DMS79 treated with DMSO at 0.1 percent for 48 hours (cell line): ENCODE data around the gene RNF217.
A peak's percentile ranks its signal among the peaks of the same experiment; 100 is the strongest.

Experiments used
- DNase-seq: peaks from one replicate; lab custom pipeline; 2025; lab: John Stamatoyannopoulos, UW

The RNF217 gene

GRCh38 chr6:125099211-125100073, 137.2 kb downstream of the RNF217 start:
- peak; percentile 37 for DNase-seq

GRCh38 chr6:125100074-125100652, 137.9 kb downstream of the RNF217 start:
- DNase-seq, result no peak

DNA sequence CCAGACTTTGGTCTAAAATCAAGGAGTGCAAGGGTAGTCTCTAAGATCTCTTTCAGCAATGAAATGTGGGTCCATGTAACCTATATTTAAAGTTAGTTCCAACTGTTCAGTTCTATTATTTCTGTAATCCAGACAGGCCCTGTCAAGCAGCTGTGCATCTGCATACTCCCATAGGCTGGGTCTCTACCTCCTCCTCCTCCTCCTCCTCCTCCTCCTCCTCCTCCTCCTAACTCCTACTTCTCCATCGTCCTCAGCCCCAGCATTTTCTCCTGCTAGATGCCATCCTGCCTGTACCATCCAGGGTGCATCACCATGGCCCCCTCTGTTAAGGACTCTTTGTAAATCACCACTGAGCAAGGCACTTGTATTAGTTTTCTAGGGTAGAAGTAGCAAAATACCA, 138.9 kb downstream of the RNF217 start:
- no peak for DNase-seq

GRCh38 chr6:125101631-125102030, 139.4 kb downstream of the RNF217 start:
- DNase-seq, result no peak

GRCh38 chr6:125102411-125102810, 140.2 kb downstream of the RNF217 start:
- DNase-seq, result no peak

- DNase-seq, result no peak
These were observed 140.7 kb downstream of the RNF217 start for GRCh38 chr6:125102891-125103290.

GRCh38 chr6:125104425-125104824, 142.2 kb downstream of the RNF217 start:
- no peak for DNase-seq

DNA sequence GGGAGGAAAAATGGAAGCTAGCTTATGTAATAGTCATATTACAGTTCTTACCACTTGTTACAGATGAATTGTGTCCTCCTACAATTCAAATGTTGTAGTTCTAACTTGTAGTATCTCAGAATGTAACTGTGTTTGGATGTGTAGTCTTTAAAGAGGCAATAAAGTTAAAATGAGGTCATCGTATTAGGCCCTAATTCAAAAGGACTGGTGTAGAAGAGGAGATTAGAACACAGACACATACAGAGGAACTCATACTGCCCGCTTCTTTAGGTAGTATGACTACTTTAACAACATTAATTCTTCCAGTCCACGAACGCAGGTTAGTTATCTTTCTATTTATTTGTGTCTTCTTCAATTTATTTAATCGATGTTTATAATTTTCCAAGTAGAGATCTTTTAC, 144.8 kb downstream of the RNF217 start:
- DNase-seq, result no peak

DNA sequence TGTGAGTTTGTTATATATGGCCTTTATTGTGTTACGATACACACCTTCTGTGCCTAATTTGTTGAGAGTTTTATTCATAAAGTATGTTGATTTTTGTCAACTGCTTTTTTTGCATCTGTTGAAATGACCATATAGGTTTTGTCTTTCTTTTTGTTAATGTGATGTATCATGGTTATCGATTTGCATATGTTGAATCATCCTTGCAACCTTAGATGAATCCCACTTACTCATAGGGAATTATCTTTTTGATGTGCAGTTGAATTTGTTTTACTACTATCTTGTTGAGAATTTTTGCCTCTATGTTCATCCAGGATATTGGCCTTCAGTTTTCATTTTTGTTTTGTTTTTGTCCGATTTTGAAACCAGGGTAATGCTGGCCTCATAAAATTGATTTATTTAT, 145.7 kb downstream of the RNF217 start:
- no peak for DNase-seq

- DNase-seq, result no peak
These were observed 147.8 kb downstream of the RNF217 start for GRCh38 chr6:125110056-125110455.

DNA sequence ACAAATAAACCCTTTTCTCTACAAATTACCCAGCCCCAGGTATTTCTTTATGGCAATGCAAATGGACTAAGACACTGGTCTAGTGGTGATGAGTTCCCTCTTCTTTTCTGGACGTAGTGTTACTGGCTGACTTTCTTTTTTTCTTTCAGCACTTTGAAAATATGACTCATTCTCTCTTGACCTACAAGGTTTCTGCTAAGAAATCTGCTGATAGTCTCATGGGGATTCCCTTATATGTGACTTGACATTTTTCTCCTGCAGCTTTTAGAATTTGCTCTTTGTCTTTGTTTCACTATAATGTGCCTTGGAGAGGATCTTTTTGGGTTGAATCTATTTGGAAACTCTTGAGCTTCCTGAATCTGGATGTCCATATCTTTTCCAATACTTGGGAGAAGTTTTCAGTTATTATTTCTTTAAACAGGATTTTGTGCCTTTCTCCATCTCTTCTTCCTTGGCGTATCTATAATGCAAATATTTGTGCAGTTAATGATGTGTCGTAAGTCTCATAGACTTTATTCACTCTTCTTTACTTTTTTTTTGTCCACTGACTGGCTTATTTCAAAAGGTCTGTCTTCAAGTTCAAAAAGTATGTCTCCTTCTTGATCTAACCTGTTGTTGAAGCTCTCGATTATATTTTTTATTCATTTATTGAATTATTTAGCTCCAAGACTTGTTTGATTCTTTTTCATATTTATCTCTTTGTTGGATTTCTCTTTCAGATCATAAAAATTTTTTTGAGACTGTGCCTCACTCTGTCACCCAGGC, 149.2 kb downstream of the RNF217 start:
- no peak for DNase-seq

DNA sequence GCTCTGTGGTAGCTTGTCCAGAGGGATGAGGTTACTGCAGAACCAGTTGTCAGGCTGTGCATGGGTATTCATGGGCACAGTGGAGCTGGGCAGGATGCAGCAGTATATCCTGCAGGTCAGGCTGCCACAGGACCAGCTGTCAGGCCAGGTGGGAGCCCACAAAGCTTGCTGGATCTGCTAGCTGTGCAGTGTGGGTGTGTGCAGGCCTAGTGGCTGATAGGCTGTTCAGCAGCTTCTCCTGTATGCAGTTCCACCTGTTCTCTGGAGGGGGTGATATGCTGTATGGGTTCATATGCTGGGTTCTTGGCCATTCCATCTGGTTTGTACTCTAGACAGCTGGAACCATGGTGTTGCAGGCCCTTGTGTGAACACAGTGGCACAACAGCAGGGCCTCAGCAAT, 150.7 kb downstream of the RNF217 start:
- no peak for DNase-seq

- peak; percentile 31 for DNase-seq
These were observed 152.1 kb downstream of the RNF217 start for GRCh38 chr6:125114248-125114858.

GRCh38 chr6:125116170-125116569, 153.9 kb downstream of the RNF217 start:
- DNase-seq, result no peak

DNA sequence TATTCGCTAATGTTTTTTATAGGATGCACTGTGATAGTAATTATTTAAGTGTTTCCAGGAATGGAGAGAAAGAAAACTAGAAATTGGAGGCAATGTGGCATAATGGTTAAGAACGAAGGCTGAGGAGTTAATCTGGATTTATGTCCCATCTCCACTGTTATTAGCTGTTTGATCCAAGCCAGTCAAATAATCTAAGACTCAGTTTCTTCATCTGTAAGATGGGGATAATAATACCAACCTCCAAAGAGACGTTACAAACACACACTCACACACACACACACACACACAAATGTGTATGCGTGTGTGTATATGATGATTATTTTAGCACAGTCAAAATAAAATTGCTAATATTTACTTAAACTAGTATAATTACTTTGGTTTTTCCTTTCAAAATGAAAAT, 154.5 kb downstream of the RNF217 start:
- no peak for DNase-seq

DNA sequence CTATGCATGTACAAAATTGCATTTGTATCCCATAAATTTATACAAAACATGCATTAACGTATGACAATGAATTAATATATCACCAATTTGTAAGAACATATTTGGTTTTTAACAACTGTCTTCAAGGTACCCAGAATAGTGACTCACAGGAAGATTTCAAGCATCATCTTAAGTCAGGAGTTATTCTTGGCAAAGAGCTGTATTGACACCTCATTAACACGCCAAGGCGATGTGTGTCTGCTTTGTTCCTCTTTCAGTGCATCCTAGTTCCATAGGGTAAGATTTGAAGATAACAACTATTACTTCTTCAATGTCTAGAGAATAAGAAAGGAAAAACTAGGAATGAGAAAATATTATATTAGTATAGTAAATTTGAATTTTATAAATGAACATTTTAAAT, 155.6 kb downstream of the RNF217 start:
- DNase-seq, result no peak

- no peak for DNase-seq
These were observed 157.9 kb downstream of the RNF217 start for GRCh38 chr6:125120054-125120590.

DNA sequence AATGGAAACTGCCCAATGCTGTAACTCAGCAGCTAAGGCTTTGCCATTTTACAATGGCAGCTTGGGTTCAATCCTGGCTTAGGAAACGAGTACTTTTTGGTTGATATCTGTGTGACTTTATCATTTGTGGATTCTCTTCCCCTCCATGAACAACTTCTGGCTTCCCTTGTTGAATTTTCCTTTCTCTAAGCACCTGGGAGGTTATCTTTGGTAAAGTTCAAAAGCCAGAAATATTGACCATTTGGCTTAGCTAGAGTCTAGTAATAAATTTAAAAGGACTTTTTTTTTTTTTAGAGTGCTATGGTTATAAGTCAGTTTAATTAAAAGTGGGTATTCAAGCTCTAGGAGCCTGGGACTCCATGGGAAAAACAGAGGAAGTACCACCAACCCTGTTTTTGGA, 159.7 kb downstream of the RNF217 start:
- DNase-seq, result no peak

GRCh38 chr6:125123051-125123450, 160.8 kb downstream of the RNF217 start:
- no peak for DNase-seq

DNA sequence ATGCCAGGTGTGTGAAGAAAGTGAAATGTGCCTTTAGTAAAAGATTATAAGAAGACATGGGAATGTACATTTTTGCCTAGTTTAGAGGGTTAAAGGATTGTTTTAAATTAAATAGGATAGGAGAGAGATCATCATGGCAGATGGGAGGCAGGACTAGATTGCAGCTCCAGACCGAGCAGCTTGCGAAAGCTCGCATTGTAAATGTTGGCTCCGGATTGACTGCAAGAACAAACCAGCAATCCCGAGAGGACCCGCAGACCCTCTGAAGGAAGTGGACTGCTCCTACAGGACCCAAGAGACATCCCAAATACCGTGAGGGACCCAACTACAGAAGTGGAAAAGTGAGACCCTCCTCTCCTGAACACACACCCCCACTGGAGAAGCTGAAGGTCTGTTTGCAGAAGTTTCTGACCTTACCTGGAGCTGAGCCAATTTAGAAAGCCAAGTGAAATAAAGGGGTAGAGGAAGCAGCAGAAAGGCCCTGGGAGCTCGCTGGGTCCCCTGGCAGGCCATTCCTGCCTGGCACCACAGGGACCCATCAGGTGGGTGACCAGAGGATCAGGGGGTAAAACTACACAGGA, 161.3 kb downstream of the RNF217 start:
- no peak for DNase-seq

- DNase-seq, result no peak
These were observed 161.9 kb downstream of the RNF217 start for GRCh38 chr6:125124049-125124669.
